HG02981 (cell line): Measurements from ENCODE around the gene AMOT.

Experiments used
- ATAC-seq: cut with Tn5 transposase; IDR thresholded peaks from one replicate; pipeline ENCODE4 v1.9.1; 2021; ENCODE audit warnings: mild to moderate bottlenecking, moderate library complexity; ENCODE audit not compliant: unreplicated experiment

Gene AMOT

GRCh38 chrX:112839856-112840255 is 775 bp downstream of the AMOT start:
- no peak for ATAC-seq

DNA sequence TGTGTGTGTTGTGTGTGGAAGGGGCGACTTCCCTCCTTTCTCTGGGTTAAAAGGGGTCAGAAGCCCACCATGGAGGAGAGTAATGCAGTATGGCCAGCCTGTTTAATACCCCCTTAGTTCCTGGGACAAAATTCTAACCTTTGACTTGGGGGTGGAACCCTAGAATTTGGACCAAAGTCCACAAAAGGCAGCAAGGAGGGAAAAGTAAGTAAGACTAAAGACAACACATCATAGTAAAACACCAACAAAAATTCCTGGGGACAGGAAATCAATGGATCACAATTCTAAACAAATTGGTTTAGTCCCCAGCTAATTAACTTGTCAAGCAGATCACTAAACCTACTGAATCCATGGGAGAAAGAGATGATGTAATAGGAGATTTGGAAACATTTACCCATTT is 3.1 kb downstream of the AMOT start:
- no peak for ATAC-seq

GRCh38 chrX:112835019-112835418 is 5.6 kb downstream of the AMOT start:
- no peak for ATAC-seq

DNA sequence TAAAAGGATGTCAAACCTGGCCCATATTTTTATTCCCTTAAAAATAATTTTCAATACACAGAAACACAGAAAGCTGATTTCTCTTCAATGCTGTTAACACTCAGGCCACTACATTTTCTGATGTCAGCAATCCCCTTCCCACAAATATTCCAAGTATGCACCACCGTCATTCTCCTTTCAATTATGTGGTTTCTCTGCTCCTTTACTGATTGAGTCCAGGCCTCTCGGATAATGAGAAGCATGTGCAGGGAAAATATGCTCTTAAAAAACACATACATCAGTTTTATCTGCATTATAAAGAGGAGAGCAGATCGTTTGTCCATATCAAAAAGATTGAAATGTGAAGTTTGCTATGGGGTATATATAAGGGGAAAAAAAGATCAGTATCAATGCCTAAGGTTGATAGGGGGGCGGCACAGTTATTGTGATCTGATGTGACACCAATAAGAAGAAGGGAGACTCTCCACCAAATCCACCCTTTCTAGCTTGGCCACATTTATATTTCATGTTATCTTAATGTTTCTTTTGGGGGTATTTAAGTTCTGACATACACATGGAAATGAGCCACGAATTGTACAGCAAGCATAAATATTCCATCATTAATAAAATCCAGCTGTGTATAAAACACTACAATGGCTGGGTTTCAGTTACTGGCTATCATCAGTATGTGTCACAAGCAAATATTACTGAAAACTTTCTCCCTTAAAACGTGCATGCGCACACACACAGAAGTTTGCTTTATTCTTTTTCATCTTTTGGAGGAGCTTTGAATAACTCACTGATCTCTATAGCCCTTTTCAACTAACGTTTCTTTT is 6.4 kb downstream of the AMOT start:
- ATAC-seq = no peak

DNA sequence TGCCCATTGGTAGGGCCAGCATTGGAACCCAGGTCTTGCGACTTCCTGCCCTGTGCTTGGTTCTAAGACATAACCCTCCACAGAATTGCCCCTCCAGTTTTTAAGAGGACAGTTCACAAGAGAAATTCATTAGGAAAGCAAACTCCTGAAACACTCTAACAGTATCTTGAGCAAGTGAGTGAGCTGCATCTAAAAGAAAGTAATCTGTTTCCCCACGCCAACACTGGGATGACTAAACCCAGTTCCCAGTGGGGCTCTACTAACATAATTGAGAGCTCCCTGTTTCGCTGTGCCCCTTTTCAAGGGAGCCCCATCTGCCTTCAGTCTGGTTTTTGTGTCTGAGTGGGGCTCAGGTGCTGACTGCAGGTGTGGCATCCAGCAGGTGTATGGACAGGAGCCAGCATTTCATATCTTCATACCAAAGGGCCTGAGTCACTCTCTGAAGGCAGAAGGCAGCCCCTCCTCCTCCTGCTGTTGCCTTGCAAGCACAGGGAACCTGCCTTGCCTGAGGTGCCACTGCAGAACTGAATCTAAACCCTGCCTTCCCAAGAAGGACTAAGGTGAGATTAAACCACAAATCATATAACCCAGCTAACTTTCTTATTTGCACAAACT is 8.0 kb downstream of the AMOT start:
- no peak for ATAC-seq

- no peak for ATAC-seq
Measured at GRCh38 chrX:112830540-112830939, 10.1 kb downstream of the AMOT start.

GRCh38 chrX:112827292-112827903 is 13.2 kb downstream of the AMOT start:
- ATAC-seq = no peak

- ATAC-seq = no peak
Measured at GRCh38 chrX:112826023-112826422, 14.6 kb downstream of the AMOT start.

- no peak for ATAC-seq
Measured at GRCh38 chrX:112822892-112823291, 17.7 kb downstream of the AMOT start.

GRCh38 chrX:112820364-112821268 is 20.0 kb downstream of the AMOT start:
- no peak for ATAC-seq

- no peak for ATAC-seq
Measured at GRCh38 chrX:112819813-112820212, 20.8 kb downstream of the AMOT start.

DNA sequence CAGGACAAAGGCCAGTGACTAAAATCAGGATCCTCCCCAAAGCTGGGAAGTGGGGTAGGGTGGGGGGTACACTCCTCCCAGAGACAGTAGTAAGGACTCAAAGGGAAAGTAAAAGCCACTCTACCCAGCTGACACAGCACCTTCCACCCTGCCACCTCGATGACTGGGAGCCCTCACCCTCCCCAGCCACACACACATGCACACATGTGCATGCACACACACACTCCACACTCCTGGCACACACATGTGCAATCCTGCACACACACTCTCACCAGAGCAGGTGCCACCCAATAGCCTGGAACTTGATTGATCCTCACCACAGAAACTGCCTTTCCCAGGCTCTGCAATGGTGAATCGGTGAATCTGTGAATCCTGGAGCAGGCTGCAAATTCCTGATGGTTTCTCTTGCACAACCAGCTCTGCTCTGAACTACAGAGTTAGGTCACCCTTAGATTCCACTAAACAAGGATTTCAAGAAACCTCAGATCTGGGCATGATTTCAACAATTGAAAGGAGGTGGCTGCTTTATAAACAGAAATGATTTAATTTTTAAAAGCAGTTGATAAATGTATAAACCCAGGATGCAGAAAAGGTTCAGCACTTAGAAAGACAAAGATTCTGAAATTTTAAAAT is 21.5 kb downstream of the AMOT start:
- no peak for ATAC-seq

DNA sequence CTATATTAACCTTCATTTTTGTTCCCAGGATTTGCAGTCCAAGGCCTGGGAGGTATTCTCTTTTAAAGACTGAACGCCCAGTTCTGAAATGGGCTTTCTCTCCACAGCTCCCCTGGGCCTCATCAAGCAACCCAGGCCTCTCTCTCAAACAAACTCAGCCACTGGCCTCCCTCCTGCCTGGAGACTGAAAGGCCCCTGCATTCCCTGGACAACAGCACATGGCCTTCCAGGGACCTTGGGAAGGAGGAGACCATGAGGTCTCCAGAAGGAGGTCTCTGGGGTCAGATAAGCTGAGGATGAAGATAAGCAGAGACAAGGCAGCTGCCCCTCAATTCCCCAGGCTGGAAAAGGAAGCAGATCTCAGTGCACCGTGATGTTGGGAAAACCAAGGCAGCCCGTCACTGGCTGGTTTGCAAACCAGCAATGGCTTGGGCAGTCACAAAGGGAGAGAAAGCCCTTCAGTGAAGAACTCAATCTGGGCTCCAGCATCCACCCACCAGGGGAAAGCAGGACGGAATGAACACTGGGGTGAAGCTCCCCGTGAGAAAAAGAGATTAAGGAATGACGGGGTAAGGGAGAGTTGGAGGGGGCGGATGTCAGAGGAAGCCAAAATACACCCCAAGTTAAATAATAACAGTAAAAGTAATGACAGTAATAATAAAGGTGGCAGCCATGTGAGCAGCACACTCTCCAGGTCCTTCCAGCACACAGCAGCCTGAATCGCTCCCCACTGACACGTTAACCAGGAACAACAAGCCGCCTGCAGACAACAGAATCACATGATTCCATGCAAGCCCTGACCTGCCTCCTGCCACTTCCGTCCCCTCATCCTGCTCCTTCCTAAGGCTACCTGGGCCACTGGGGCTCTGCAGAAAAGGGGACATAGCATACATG is 22.3 kb downstream of the AMOT start:
- ATAC-seq = no peak

DNA sequence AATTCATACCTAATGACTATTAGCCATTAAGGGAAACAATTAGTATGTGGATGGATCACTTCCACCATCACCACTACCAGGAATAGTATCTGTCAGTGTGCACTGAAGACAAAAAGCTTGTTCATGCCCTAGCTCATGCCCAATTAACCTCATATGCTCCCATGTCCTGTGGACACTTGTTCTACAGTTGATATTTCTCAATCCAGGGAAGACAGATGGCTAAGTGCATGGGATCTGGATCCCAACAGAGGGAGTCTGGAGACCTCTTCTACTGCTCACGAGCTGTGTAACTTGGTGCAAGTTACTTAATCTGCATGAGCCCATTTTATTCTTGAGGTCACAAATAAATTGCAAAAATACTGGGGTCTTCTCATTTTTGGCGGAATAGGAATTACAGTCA is 23.7 kb downstream of the AMOT start:
- ATAC-seq = no peak

- ATAC-seq = no peak
Measured at GRCh38 chrX:112814496-112814895, 26.1 kb downstream of the AMOT start.

DNA sequence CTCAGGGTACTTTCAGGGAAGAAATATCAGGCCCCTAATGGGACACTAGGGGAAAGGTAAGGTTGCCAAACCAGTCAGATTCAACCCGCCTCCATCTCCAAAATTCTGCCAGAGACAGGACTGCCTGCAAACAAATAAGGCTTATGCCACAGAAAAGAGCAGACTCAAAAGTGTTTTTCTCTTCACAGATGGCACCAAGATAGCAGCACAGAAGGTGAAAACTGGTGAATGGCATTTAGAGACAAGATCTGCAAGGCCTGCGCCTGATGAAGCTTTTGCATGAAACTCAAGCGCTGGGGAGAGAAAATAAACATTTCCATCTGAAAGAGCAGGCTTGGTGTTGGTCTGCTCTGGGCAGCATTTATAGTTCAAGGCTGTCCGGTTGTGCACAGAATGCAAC is 27.9 kb downstream of the AMOT start:
- no peak for ATAC-seq

DNA sequence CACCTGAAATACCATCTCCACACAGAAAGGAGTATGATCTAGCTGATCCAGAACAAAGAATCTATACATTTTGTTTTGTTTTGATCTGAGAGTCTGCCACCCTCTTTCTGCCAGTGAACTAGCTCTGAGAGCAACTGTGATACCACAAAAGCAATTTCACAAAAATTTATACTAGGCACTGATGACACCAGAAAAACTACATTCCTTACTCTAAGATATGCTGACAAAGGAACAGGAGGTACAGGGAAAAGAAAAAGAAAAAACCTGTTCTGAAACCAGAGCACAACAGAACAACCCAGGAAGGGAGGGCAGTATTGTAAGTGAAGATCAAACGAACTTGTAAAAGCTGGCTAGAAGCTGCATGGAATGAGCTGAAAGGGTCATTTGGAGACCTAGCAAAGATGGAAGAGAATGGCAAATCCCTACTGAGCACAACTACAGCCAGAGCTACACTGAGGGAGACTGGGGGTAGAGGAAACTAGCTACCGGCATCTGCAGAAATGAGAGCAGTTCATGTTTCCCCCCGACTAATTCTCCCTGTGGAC is 31.9 kb downstream of the AMOT start:
- ATAC-seq = no peak

GRCh38 chrX:112808007-112808406 is 32.6 kb downstream of the AMOT start:
- ATAC-seq = no peak

- ATAC-seq = no peak
Measured at GRCh38 chrX:112803060-112803459, 37.6 kb downstream of the AMOT start.
